ENCODE measurements around the gene PAK5. TPM values are rescaled to one million over a fixed set of nuclear protein-coding genes. Genes with fewer than 3 reads are reported as not detected.

The PAK5 gene
- total and polyA plus RNA-seq, 2 donors (not counting 1 experiment from before 2014, with no cell fraction given), result not detected

- Mint-ChIP-seq H3K4me1 (no peaks in the 10 kb centered on the region), H3K27ac (no peak overlapping the region), H3K4me3 (no peak overlapping the region), H3K27me3 (peaks cover 12% of the 10 kb centered on the region), H3K9me3 (ENCODE audit: insufficient read depth) (peaks cover 2% of the 10 kb centered on the region)
- Histone ChIP-seq H3K27ac (ENCODE audit: low read length in 2 of 2) (no peak overlapping the region), H4K20me1 (ENCODE audit: control insufficient read depth, insufficient read depth, low read length, poor library complexity, severe bottlenecking) (no peaks in the 10 kb centered on the region), H3K4me2 (replicated peaks; ENCODE audit: low read depth, low read length, poor library complexity, severe bottlenecking) (no peak overlapping the region), H2AFZ (ENCODE audit: insufficient read depth, low read depth, low read length, poor library complexity, severe bottlenecking) (no peak overlapping the region), H3K79me2 (ENCODE audit: control insufficient read depth, insufficient read depth, low read length) (no peaks in the 10 kb centered on the region), H3K27me3 (replicated peaks in 1 of 4; ENCODE audit: control extremely low read depth in 1 of 4, control insufficient read depth in 3 of 4, insufficient read depth in 4 of 4, low read length in 3 of 4) (peaks cover 0 to 5% (median 0%) of the 10 kb centered on the region in 4 experiments), H3K9ac (ENCODE audit: low read length) (no peak overlapping the region), H3K4me3 (ENCODE audit: control extremely low read depth in 1 of 5, extremely low read depth in 1 of 5, insufficient read depth in 1 of 5, low read depth in 2 of 5, low read length in 4 of 5) (no peak overlapping the region), H3K4me1 (ENCODE audit: control insufficient read depth in 2 of 2, insufficient read depth in 2 of 2, low read length in 2 of 2) (no peaks in the 10 kb centered on the region), H3K36me3 (replicated peaks in 1 of 2; ENCODE audit: control extremely low read depth in 1 of 2, control insufficient read depth in 1 of 2, extremely low read depth in 1 of 2, insufficient read depth in 2 of 2, low read length in 1 of 2) (no peaks in the 10 kb centered on the region), H3K9me3 (ENCODE audit: control extremely low read depth in 1 of 3, control insufficient read depth in 2 of 3, insufficient read depth in 1 of 3, low read length in 2 of 3) (no peaks in the 10 kb centered on the region)
- TF ChIP-seq CTCF (IDR thresholded peaks at IDR 0.05) (no peak), EZH2 (IDR thresholded peaks at IDR 0.05; ENCODE audit: borderline replicate concordance, insufficient read depth, low read depth, low read length, poor library complexity, severe bottlenecking) (no peak)
- ChIA-PET CTCF (no interaction called here), POLR2A (no interaction called here)
- ATAC-seq (ENCODE audit: low read depth), result no peak
- DNase-seq, result no peak
- intact Hi-C loops (cut with micrococcal nuclease), result no loop called here
- whole genome bisulfite sequencing (ENCODE audit: insufficient coverage), result no CpG with 5 or more reads among the region's 4 CpGs
Measured at GRCh38 chr20:9632265-9632664, 206.6 kb downstream of the PAK5 start.

DNA sequence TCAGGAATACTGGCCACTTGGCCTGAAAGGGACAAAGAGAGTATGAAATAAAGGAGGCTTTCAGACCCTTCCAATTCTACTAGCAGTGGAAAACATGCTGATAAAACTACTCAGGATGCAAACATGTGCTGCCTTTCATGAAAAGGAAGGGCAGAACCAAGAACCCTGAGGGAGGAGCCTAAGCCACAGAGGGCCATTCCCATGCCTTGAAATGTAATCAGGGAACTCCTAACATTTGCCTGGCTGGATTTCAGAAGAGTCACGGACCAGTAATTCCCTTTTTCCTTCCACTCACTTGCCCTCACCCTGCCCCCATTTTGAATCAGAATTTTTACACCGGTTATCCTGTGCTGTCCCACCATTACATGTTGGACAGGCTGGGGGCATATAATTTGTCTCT, 208.3 kb downstream of the PAK5 start:
- H3K9me3 Mint-ChIP-seq (ENCODE audit: insufficient read depth), result peaks cover 2% of the 10 kb centered on the region

More for the DNA sequence above, 208.3 kb downstream of the PAK5 start:
- H3K9ac ChIP-seq (ENCODE audit: low read length), result no peak overlapping the region
- no peak overlapping the region for H3K4me2 ChIP-seq (replicated peaks; ENCODE audit: low read depth, low read length, poor library complexity, severe bottlenecking)
- TF ChIP-seq CTCF (IDR thresholded peaks at IDR 0.05) (no peak), EZH2 (IDR thresholded peaks at IDR 0.05; ENCODE audit: borderline replicate concordance, insufficient read depth, low read depth, low read length, poor library complexity, severe bottlenecking) (no peak)
- no peaks in the 10 kb centered on the region for H3K79me2 ChIP-seq (ENCODE audit: control insufficient read depth, insufficient read depth, low read length)
- ATAC-seq (ENCODE audit: low read depth) (no peak), DNase-seq (no peak)
- ChIA-PET CTCF (no interaction called here), POLR2A (no interaction called here)
- Mint-ChIP-seq H3K4me1 (no peaks in the 10 kb centered on the region), H3K27ac (no peak overlapping the region), H3K4me3 (no peak overlapping the region), H3K27me3 (peaks cover 16% of the 10 kb centered on the region)
- intact Hi-C loops (cut with micrococcal nuclease), result no loop called here
- H4K20me1 ChIP-seq (ENCODE audit: control insufficient read depth, insufficient read depth, low read length, poor library complexity, severe bottlenecking), result no peaks in the 10 kb centered on the region
- H3K27ac ChIP-seq (ENCODE audit: low read length in 2 of 2), result no peak overlapping the region
- WGBS (ENCODE audit: insufficient coverage), result 67% methylated on average over 1 of the region's 2 CpGs
- H3K27me3 ChIP-seq (replicated peaks in 1 of 4; ENCODE audit: control extremely low read depth in 1 of 4, control insufficient read depth in 3 of 4, insufficient read depth in 4 of 4, low read length in 3 of 4), result peaks cover 0 to 5% (median 0%) of the 10 kb centered on the region in 4 experiments
- H3K4me3 ChIP-seq (ENCODE audit: control extremely low read depth in 1 of 5, extremely low read depth in 1 of 5, insufficient read depth in 1 of 5, low read depth in 2 of 5, low read length in 4 of 5), result no peak overlapping the region
- H3K9me3 ChIP-seq (ENCODE audit: control extremely low read depth in 1 of 3, control insufficient read depth in 2 of 3, insufficient read depth in 1 of 3, low read length in 2 of 3), result no peaks in the 10 kb centered on the region
- H3K4me1 ChIP-seq (ENCODE audit: control insufficient read depth in 2 of 2, insufficient read depth in 2 of 2, low read length in 2 of 2), result no peaks in the 10 kb centered on the region
- no peaks in the 10 kb centered on the region for H3K36me3 ChIP-seq (replicated peaks in 1 of 2; ENCODE audit: control extremely low read depth in 1 of 2, control insufficient read depth in 1 of 2, extremely low read depth in 1 of 2, insufficient read depth in 2 of 2, low read length in 1 of 2)
- no peak overlapping the region for H2AFZ ChIP-seq (ENCODE audit: insufficient read depth, low read depth, low read length, poor library complexity, severe bottlenecking)

Measured in B cell (primary cell).